HG03039 (cell line): ENCODE measurements around the gene SORT1.

ENCODE experiments used
- ATAC-seq: cut with Tn5 transposase; IDR thresholded peaks from one replicate; pipeline ENCODE4 v1.9.1; 2021; ENCODE audit warnings: mild to moderate bottlenecking, moderate library complexity; ENCODE audit not compliant: unreplicated experiment

The SORT1 gene

DNA sequence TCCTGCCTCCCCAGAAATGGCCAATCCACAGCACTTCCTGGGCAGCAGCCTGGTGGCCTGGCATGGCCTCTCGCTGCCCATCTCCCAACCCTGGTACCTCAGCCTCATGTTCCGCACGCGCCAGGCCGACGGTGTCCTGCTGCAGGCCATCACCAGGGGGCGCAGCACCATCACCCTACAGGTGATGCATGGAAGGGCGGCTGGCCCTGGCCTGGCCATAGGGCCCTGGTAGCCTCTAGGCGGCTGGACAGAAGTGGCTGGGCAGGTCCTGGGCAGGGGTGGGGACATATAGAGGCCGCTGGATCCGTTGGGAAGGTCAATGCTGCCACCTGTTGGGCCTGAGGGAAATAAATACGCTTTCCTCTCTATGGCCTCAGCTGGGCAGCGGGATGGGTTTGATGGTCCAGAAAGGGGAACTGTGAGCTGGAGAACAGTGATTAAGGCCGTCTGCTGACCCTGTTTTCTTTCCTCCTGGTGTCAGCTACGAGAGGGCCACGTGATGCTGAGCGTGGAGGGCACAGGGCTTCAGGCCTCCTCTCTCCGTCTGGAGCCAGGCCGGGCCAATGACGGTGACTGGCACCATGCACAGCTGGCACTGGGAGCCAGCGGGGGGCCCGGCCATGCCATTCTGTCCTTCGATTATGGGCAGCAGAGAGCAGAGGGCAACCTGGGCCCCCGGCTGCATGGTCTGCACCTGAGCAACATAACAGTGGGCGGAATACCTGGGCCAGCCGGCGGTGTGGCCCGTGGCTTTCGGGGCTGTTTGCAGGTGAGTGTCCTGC is 133.9 kb downstream of the SORT1 start:
- no peak for ATAC-seq

DNA sequence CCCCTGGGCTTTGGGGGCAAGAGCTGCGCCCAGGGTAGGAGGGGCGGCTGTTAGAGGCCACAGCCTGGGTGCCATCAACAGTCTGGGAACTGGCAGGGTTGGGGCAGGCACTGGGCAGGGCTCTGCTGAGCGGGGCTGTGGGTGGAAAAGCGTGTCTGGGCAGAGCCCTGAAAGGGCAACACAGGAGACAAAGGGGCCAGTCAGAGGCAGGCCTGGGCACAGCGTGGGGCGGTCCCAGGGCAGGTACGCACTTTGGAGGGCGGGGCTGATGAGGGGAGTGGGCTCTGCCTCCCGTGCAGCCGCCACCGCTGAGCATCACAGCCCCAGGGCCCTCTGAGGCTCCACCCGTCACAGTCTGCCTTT is 134.5 kb downstream of the SORT1 start:
- ATAC-seq: no peak

DNA sequence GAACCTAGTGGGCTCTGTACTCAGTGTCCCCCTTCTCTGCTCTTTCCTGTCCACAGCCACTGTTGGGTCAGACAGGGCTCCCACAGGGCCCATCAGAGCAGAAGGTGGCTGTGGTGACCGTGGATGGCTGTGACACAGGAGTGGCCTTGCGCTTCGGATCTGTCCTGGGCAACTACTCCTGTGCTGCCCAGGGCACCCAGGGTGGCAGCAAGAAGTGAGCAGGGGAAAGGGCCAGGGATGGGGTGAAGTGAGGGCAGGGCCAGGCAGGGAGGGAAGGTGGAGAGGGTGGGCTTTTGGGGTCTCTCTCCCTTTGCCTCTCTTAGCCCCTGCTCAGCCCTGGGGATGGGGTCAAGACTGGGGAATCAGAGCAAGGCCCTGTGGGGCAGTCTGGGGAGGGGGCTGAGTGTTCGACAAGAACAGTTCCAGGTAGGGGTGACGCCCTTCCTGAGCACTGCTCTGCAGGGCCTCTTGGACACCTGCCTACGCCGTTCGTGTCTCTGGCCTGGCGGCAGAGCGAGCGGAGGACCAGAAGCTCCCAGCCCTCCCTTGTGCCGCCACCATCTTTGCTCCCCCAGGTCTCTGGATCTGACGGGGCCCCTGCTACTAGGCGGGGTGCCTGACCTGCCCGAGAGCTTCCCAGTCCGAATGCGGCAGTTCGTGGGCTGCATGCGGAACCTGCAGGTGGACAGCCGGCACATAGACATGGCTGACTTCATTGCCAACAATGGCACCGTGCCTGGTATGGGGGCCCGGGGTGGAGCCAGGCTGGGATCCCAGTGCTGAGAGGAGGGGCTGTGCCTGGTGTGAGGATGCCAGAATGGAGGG is 135.3 kb downstream of the SORT1 start:
- no peak for ATAC-seq

GRCh38 chr1:109261578-109261977 is 136.1 kb downstream of the SORT1 start:
- ATAC-seq: no peak

DNA sequence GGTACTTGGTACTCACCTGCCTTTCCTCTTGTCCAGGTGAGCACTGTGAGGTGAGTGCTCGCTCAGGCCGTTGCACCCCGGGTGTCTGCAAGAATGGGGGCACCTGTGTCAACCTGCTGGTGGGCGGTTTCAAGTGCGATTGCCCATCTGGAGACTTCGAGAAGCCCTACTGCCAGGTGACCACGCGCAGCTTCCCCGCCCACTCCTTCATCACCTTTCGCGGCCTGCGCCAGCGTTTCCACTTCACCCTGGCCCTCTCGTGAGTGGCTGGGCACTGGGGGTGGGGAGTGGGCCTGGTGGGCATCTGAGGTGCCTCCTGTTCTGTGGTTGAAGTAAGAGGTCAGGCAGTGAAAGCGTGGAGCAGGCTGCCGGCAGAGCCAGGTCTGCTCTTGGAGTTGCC is 136.7 kb downstream of the SORT1 start:
- no peak for ATAC-seq

DNA sequence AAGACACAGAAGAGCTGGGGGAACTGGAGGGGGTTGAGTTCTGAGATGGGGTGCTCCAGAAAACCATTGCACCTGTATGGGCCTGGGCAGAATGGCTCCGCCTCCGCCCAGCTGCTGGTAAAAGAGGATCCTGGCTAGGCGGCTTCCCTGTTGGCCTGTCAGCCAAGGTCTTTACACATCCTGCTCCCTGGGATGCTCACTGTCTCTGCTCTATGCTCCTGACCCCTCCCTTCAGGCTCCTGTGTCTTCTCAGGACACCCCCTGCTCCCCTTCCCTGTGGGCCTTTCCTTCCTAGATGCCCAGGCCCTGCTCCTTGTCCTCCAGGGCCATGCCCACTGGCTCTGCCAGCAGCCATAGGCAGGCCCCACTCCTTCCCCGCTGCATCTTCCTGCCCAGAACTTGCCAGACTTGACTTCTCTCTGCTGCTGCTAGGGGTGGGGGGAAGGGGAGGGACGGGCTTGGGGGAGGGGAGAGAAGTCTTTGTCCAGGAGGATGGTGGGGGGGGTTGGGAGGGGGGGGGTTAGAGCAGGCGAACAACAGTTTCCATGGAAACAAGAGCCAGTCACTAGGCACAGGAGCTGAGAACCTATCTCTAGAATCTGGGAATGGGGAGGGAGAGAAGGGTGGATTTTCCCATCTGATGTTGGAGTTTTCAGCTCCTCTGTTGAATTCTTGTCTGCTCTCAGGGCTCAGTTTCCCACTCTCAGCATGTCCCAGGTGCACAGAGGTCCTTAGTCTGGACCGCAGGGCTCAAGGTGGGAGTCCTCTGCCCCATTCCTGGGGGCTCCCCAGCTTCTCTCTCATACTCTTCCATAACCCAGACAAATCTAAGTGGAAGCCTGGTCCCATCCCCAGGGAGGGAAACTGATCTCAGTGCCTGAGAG is 137.8 kb downstream of the SORT1 start:
- ATAC-seq: no peak
